ENCODE results near the gene TRDMT1. TPM values are rescaled to one million over a fixed set of nuclear protein-coding genes. Genes with fewer than 3 reads are reported as not detected.

Gene TRDMT1
- total RNA-seq, 1 donor, result 19.1 TPM

- no peak overlapping the region for H3K4me3 ChIP-seq (ENCODE audit: low read depth, low read length)
- no peak for TF ChIP-seq CTCF (IDR thresholded peaks at IDR 0.05; ENCODE audit: insufficient read depth, low read length)
- no peak for DNase-seq (ENCODE audit: low read depth)
Observed at GRCh38 chr10:17106991-17107390, 94.5 kb downstream of the TRDMT1 start.

- no peak for TF ChIP-seq CTCF (IDR thresholded peaks at IDR 0.05; ENCODE audit: insufficient read depth, low read length)
- no peak for DNase-seq (ENCODE audit: low read depth)
Observed at GRCh38 chr10:17101910-17102266, 99.6 kb downstream of the TRDMT1 start.

GRCh38 chr10:17101257-17101909 is 100.1 kb downstream of the TRDMT1 start:
- no peak for DNase-seq (ENCODE audit: low read depth)
- no peak for TF ChIP-seq CTCF (IDR thresholded peaks at IDR 0.05; ENCODE audit: insufficient read depth, low read length)
- H3K4me3 ChIP-seq (ENCODE audit: low read depth, low read length), result no peak overlapping the region

More at GRCh38 chr10:17101910-17102266, 99.6 kb downstream of the TRDMT1 start:
- H3K4me3 ChIP-seq (ENCODE audit: low read depth, low read length), result no peak overlapping the region

- DNase-seq (ENCODE audit: low read depth), result no peak
- no peak for TF ChIP-seq CTCF (IDR thresholded peaks at IDR 0.05; ENCODE audit: insufficient read depth, low read length)
- no peak overlapping the region for H3K4me3 ChIP-seq (ENCODE audit: low read depth, low read length)
Observed at GRCh38 chr10:17100586-17100985, 100.9 kb downstream of the TRDMT1 start.

GRCh38 chr10:17098012-17098411 is 103.5 kb downstream of the TRDMT1 start:
- no peak overlapping the region for H3K4me3 ChIP-seq (ENCODE audit: low read depth, low read length)
- no peak for DNase-seq (ENCODE audit: low read depth)
- no peak for TF ChIP-seq CTCF (IDR thresholded peaks at IDR 0.05; ENCODE audit: insufficient read depth, low read length)

Small RNA genes within 50 kb of the gene (small RNA-seq; reads per million reads assigned to genes)
- gene AC067747.1, result not detected

Other genes starting within 250 kb of the TRDMT1 start
- 3.4 and 4.2 TPM in 2 replicates for gene CUBN, start 71.9 kb downstream of the TRDMT1 start, total RNA-seq (ENCODE audit: low replicate concordance)
- 10,091 and 12,680 TPM in 2 replicates for gene VIM, start 26.6 kb upstream of the TRDMT1 start, total RNA-seq (ENCODE audit: low replicate concordance)

All from fibroblast of the aortic adventitia (primary cell).